ENCODE data around the gene ABLIM2. TPM values are rescaled to one million over a fixed set of nuclear protein-coding genes. Genes with fewer than 3 reads are reported as not detected.

Gene ABLIM2
- total RNA-seq, 2 donors from 2014 or later: 2.6 to 7.3 TPM

- Histone ChIP-seq H3K36me3 (no peaks in the 10 kb centered on the region), H3K9me3 (no peaks in the 10 kb centered on the region), H3K4me3 (no peak overlapping the region), H3K27me3 (replicated peaks; ENCODE audit: insufficient read depth) (peaks cover 4% of the 10 kb centered on the region), H3K27ac (no peak overlapping the region), H3K4me1 (replicated peaks) (peaks cover 10% of the 10 kb centered on the region)
- no peak for TF ChIP-seq CTCF (IDR thresholded peaks at IDR 0.05)
- intact Hi-C loops (cut with DNase I): no loop called here
- WGBS: 48% methylated on average over 8 of the region's 8 CpGs
- no peak for DNase-seq (ENCODE audit: low spot score)
These were observed 4.0 kb upstream of the ABLIM2 start for GRCh38 chr4:8162625-8163024.

DNA sequence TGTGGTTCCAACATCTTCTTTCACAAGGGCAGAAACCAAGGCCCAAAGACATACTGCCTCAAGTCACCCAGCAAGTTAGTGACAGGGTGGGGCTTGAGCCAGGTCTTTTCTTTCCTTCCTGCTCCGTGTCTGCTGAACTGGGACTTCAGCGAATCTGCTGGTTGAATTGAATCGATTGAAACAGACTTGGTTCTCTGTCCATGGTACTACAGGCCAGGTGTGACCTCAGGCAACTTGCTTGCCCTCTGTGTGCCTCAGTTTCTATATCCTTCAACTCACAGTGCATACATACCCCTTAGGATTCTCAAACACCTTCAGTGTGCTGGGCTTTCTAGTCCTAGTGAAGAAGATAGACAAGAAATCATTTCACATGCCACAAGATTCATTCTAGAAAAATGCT is 2.0 kb upstream of the ABLIM2 start:
- DNase-seq (ENCODE audit: low spot score): no peak
- WGBS: 63% methylated on average over 3 of the region's 3 CpGs
- TF ChIP-seq POLR2AphosphoS5 (IDR thresholded peaks at IDR 0.05): no peak
- TF ChIP-seq CTCF (IDR thresholded peaks at IDR 0.05): no peak
- no peak for TF ChIP-seq POLR2A (IDR thresholded peaks at IDR 0.05)
- Histone ChIP-seq H3K27me3 (replicated peaks; ENCODE audit: insufficient read depth) (peaks cover 5% of the 10 kb centered on the region), H3K4me1 (replicated peaks) (peaks cover 10% of the 10 kb centered on the region), H3K4me3 (no peak overlapping the region), H3K9me3 (no peaks in the 10 kb centered on the region), H3K36me3 (no peaks in the 10 kb centered on the region), H3K27ac (no peak overlapping the region)
- intact Hi-C loops (cut with DNase I): no loop called here

GRCh38 chr4:8160233-8160560 is 1.6 kb upstream of the ABLIM2 start:
- H3K9me3 ChIP-seq: no peaks in the 10 kb centered on the region
- TF ChIP-seq POLR2A (IDR thresholded peaks at IDR 0.05) (no peak), POLR2AphosphoS5 (IDR thresholded peaks at IDR 0.05) (no peak), CTCF (IDR thresholded peaks at IDR 0.05) (no peak)
- peaks cover 10% of the 10 kb centered on the region for H3K4me1 ChIP-seq (replicated peaks)
- H3K36me3 ChIP-seq: no peaks in the 10 kb centered on the region
- peaks cover 5% of the 10 kb centered on the region for H3K27me3 ChIP-seq (replicated peaks; ENCODE audit: insufficient read depth)
- no peak overlapping the region for H3K4me3 ChIP-seq
- intact Hi-C loops (cut with DNase I): no loop called here
- 68% methylated on average over 4 of the region's 4 CpGs for WGBS
- H3K27ac ChIP-seq: no peak overlapping the region
- DNase-seq (ENCODE audit: low spot score): no peak

DNA sequence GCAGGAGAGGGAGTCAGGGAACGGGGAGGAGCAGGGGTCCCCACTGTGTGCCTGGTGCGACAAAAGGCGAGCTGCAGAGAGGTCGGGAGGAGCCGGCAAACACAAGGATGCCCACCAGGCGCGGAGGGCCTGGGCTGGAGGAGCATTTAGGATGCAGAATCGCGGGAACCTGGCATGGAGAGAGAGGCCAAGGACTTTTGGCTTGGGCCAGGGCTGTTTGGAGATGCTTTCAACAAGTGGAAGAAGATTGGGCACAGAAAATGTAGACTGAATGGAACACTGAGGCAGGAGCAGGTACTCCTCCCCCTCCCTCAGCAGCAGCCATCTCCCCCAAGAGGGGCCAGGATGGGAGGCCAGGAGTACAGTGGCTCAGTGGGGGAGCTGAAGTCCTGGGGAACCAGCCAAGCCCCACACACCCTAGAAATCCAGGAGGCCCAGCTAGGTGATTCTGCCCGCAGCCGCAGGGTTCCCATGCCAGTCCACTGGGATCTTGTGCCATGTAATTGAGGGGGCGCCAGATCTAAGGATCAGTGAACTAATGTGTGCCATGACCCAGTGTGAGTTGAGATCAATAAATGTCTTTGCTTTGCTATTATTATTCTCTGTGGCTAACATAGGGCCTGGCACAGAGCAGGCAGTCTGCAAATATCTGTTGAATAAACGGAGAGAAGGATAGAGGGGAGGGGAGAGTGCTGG is 1.1 kb upstream of the ABLIM2 start:
- no peak for DNase-seq (ENCODE audit: low spot score)
- Histone ChIP-seq H3K9me3 (no peaks in the 10 kb centered on the region), H3K36me3 (no peaks in the 10 kb centered on the region), H3K27me3 (replicated peaks; ENCODE audit: insufficient read depth) (peaks cover 5% of the 10 kb centered on the region), H3K27ac (peak overlapping the region; percentile 52 to 59), H3K4me3 (peak overlapping the region; percentile 60 to 82), H3K4me1 (replicated peaks) (peaks cover 10% of the 10 kb centered on the region)
- intact Hi-C loops (cut with DNase I): no loop called here
- TF ChIP-seq POLR2AphosphoS5 (IDR thresholded peaks at IDR 0.05) (no peak), CTCF (IDR thresholded peaks at IDR 0.05) (no peak), POLR2A (IDR thresholded peaks at IDR 0.05) (no peak)
- WGBS: 21% methylated on average over 13 of the region's 13 CpGs

DNA sequence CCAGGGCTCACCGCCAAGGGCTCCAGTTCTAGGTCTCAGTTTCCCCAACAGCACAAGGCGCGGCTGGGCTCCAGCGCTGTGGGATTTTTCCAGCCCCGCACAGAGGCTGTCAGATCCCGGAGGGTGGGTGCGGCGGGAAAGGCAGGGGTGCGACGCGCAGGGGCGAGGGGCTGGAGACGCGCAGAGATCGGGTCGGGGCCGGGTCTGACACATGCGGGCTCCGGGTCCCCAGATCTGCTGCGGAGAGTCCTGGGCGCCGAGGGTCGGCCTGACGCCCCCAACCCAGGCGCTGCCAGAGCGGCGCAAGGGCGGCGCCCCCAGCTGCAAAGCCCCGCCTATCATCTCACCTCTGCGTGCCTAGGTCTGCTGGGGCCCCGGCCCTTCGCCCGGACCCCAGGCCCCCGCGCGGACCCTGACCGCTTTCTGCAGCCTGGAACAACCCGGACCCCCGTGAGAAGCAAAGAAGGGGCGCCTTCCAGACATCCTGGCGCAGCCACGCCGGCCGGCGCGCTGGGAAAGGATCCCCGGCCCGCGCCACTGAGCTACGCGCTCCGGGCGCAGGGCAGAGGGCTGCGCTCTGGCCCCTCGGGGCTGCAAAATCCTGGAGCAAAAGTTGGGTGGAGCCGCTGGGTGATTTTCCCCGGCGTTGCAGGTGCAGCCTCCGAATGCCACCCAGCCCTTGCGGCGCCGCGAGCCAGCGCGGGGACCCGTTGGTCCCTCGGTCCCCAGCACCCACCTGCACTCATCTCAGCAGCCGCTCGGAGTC is 486 bp downstream of the ABLIM2 start:
- no peak for DNase-seq (ENCODE audit: low spot score)
- no peak overlapping the region for H3K27ac ChIP-seq
- H3K36me3 ChIP-seq: no peaks in the 10 kb centered on the region
- H3K4me3 ChIP-seq: peak overlapping the region; percentile 60 to 82
- TF ChIP-seq POLR2AphosphoS5 (IDR thresholded peaks at IDR 0.05): no peak
- TF ChIP-seq POLR2A (IDR thresholded peaks at IDR 0.05): no peak
- TF ChIP-seq CTCF (IDR thresholded peaks at IDR 0.05): no peak
- 3% methylated on average over 49 of the region's 70 CpGs for WGBS
- intact Hi-C loops (cut with DNase I): no loop called here
- no peaks in the 10 kb centered on the region for H3K9me3 ChIP-seq
- H3K27me3 ChIP-seq (replicated peaks; ENCODE audit: insufficient read depth): peaks cover 5% of the 10 kb centered on the region
- H3K4me1 ChIP-seq (replicated peaks): peaks cover 10% of the 10 kb centered on the region
